ENCODE measurements around the gene ZCCHC2.

ZCCHC2 gene

DNA sequence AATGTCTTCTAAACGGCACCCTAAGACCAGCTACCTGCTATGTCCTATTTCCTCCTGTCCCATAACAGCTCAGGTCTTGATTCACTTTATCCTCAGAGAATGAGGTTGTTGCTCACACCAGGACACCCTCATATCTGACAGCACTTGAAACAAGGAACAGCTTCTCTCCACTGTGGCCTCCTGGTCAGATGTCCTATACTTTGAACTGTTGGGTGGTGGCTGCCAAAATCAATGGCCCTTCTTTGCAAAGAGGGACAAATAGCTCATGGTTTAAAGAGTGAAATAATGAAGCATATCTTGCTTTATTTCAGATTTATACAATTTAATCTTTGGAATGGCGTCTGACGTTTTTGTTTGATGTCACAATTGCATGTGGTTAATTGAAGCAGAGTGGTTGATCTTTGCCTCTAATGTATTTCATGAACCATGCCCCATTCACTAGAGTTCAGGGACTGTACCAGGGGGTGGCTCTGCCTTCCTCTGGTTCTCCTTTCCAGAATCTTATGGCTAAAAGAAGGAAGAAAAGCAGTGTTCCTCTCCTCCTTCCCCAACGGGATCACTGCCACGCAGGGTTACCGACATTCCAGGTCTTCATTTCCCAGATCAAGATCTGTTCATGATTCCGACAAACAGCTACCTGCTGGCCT is 24.1 kb upstream of the ZCCHC2 start:
- H3K4me1 ChIP-seq (ENCODE audit: control insufficient read depth, insufficient read depth, low read depth, low read length): no peaks in the 10 kb centered on the region
- H3K4me2 ChIP-seq (ENCODE audit: low read length, poor library complexity, severe bottlenecking): no peak overlapping the region
- H3K23ac ChIP-seq (ENCODE audit: low read length in 2 of 2): no peak overlapping the region
- no peak overlapping the region for H3K9ac ChIP-seq (ENCODE audit: low read length)
- H3K79me1 ChIP-seq (replicated peaks; ENCODE audit: low read length, poor library complexity, severe bottlenecking): no peaks in the 10 kb centered on the region
- H3K36me3 ChIP-seq (ENCODE audit: control insufficient read depth in 1 of 2, insufficient read depth in 2 of 2, low read depth in 1 of 2, low read length in 2 of 2): no peaks in the 10 kb centered on the region
- H4K8ac ChIP-seq (ENCODE audit: low read length): no peak overlapping the region
- H3K27me3 ChIP-seq (ENCODE audit: control insufficient read depth in 1 of 2, insufficient read depth in 1 of 2, low read length in 2 of 2): peaks cover 0 to 2% of the 10 kb centered on the region in 2 experiments
- no peaks in the 10 kb centered on the region for H3K9me3 ChIP-seq (ENCODE audit: control insufficient read depth, low read length)
- H3K14ac ChIP-seq (ENCODE audit: low read length in 2 of 2): no peak overlapping the region
- H3K18ac ChIP-seq (ENCODE audit: low read depth in 1 of 2, low read length in 2 of 2): no peak overlapping the region
- no peak overlapping the region for H2BK5ac ChIP-seq (ENCODE audit: low read depth, low read length, poor library complexity, severe bottlenecking)
- no peak overlapping the region for H4K91ac ChIP-seq (ENCODE audit: low read length)
- H3K4me3 ChIP-seq (ENCODE audit: insufficient read depth in 1 of 2, low read depth in 1 of 2, low read length in 2 of 2): no peak overlapping the region
- 83% methylated on average over 7 of the region's 7 CpGs for WGBS
- H3K27ac ChIP-seq (ENCODE audit: low read length, poor library complexity, severe bottlenecking): no peak overlapping the region
- no peak overlapping the region for H2BK15ac ChIP-seq (ENCODE audit: low read depth, poor library complexity, severe bottlenecking)
- no peak overlapping the region for H2BK120ac ChIP-seq (ENCODE audit: low read depth, low read length)
- no peak overlapping the region for H2BK12ac ChIP-seq (ENCODE audit: low read length in 2 of 2)
- DNase-seq: no peak
- no peak overlapping the region for H2AFZ ChIP-seq (ENCODE audit: low read depth, low read length)
- no peak overlapping the region for H2AK5ac ChIP-seq (ENCODE audit: low read length, severe bottlenecking)
- H3K4ac ChIP-seq (ENCODE audit: low read depth in 1 of 2, low read length in 2 of 2): no peak overlapping the region

DNA sequence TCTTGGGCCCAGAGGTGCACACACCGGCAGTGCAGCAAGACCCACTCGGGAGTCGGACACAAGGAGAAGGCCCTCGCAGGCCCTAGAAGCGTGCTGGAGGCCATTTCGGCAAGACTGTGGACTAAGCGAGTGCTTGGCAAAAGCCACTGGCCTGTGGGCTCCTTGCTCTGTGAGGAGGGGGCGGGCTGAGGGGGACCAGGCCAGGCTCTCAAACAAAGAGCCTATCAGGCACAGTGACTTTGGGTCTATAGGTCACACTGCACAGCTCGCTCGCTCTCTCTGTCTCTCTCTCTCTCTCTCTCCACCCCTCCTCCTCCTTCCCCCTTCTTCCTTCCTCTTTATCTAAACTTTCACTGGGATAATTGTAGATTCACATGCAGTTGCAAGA is 23.6 kb upstream of the ZCCHC2 start:
- no peak overlapping the region for H3K27ac ChIP-seq (ENCODE audit: low read length, poor library complexity, severe bottlenecking)
- H3K14ac ChIP-seq (ENCODE audit: low read length in 2 of 2): no peak overlapping the region
- H3K36me3 ChIP-seq (ENCODE audit: control insufficient read depth in 1 of 2, insufficient read depth in 2 of 2, low read depth in 1 of 2, low read length in 2 of 2): no peaks in the 10 kb centered on the region
- H3K4me2 ChIP-seq (ENCODE audit: low read length, poor library complexity, severe bottlenecking): no peak overlapping the region
- H4K8ac ChIP-seq (ENCODE audit: low read length): no peak overlapping the region
- no peak overlapping the region for H3K9ac ChIP-seq (ENCODE audit: low read length)
- no peak overlapping the region for H3K18ac ChIP-seq (ENCODE audit: low read depth in 1 of 2, low read length in 2 of 2)
- no peak overlapping the region for H2BK5ac ChIP-seq (ENCODE audit: low read depth, low read length, poor library complexity, severe bottlenecking)
- H3K4me1 ChIP-seq (ENCODE audit: control insufficient read depth, insufficient read depth, low read depth, low read length): no peaks in the 10 kb centered on the region
- H2BK12ac ChIP-seq (ENCODE audit: low read length in 2 of 2): no peak overlapping the region
- no peak overlapping the region for H3K4me3 ChIP-seq (ENCODE audit: insufficient read depth in 1 of 2, low read depth in 1 of 2, low read length in 2 of 2)
- whole genome bisulfite sequencing: 84% methylated on average over 10 of the region's 10 CpGs
- peaks cover 0 to 2% of the 10 kb centered on the region in 2 experiments for H3K27me3 ChIP-seq (ENCODE audit: control insufficient read depth in 1 of 2, insufficient read depth in 1 of 2, low read length in 2 of 2)
- H3K4ac ChIP-seq (ENCODE audit: low read depth in 1 of 2, low read length in 2 of 2): no peak overlapping the region
- no peak for DNase-seq
- H2AK5ac ChIP-seq (ENCODE audit: low read length, severe bottlenecking): no peak overlapping the region
- no peaks in the 10 kb centered on the region for H3K9me3 ChIP-seq (ENCODE audit: control insufficient read depth, low read length)
- H2BK120ac ChIP-seq (ENCODE audit: low read depth, low read length): no peak overlapping the region
- no peak overlapping the region for H2BK15ac ChIP-seq (ENCODE audit: low read depth, poor library complexity, severe bottlenecking)
- H3K23ac ChIP-seq (ENCODE audit: low read length in 2 of 2): no peak overlapping the region
- no peak overlapping the region for H4K91ac ChIP-seq (ENCODE audit: low read length)
- no peaks in the 10 kb centered on the region for H3K79me1 ChIP-seq (replicated peaks; ENCODE audit: low read length, poor library complexity, severe bottlenecking)
- no peak overlapping the region for H2AFZ ChIP-seq (ENCODE audit: low read depth, low read length)

DNA sequence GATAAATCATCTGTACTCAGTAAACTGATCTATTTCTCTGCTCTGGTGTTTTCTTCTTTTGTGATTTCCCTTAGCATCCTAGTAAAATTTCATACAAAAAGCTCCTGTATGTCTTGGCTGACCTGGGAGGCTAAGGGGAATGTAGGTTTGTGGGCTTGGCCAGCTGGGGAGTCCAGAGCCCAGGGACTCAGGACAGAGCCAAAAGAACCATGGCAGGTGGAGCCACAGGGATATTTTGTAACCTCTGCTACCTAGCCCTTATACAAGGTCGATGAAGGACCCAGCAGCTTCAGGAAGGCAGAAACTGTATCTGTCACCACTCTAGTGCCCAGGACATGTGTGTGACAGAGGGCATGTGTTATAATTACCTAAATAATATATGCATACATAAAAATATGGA is 22.7 kb upstream of the ZCCHC2 start:
- H2BK12ac ChIP-seq (ENCODE audit: low read length in 2 of 2): no peak overlapping the region
- H3K4ac ChIP-seq (ENCODE audit: low read depth in 1 of 2, low read length in 2 of 2): no peak overlapping the region
- H3K18ac ChIP-seq (ENCODE audit: low read depth in 1 of 2, low read length in 2 of 2): no peak overlapping the region
- no peaks in the 10 kb centered on the region for H3K79me1 ChIP-seq (replicated peaks; ENCODE audit: low read length, poor library complexity, severe bottlenecking)
- H3K4me2 ChIP-seq (ENCODE audit: low read length, poor library complexity, severe bottlenecking): no peak overlapping the region
- no peak overlapping the region for H2BK15ac ChIP-seq (ENCODE audit: low read depth, poor library complexity, severe bottlenecking)
- no peak overlapping the region for H4K8ac ChIP-seq (ENCODE audit: low read length)
- no peak overlapping the region for H2AFZ ChIP-seq (ENCODE audit: low read depth, low read length)
- H3K9me3 ChIP-seq (ENCODE audit: control insufficient read depth, low read length): no peaks in the 10 kb centered on the region
- no peak overlapping the region for H3K23ac ChIP-seq (ENCODE audit: low read length in 2 of 2)
- no peak overlapping the region for H3K14ac ChIP-seq (ENCODE audit: low read length in 2 of 2)
- no peak overlapping the region for H2BK120ac ChIP-seq (ENCODE audit: low read depth, low read length)
- H3K4me1 ChIP-seq (ENCODE audit: control insufficient read depth, insufficient read depth, low read depth, low read length): no peaks in the 10 kb centered on the region
- H2AK5ac ChIP-seq (ENCODE audit: low read length, severe bottlenecking): no peak overlapping the region
- no peak overlapping the region for H3K9ac ChIP-seq (ENCODE audit: low read length)
- no peak overlapping the region for H3K4me3 ChIP-seq (ENCODE audit: insufficient read depth in 1 of 2, low read depth in 1 of 2, low read length in 2 of 2)
- H3K27me3 ChIP-seq (ENCODE audit: control insufficient read depth in 1 of 2, insufficient read depth in 1 of 2, low read length in 2 of 2): peaks cover 0 to 2% of the 10 kb centered on the region in 2 experiments
- no peak overlapping the region for H2BK5ac ChIP-seq (ENCODE audit: low read depth, low read length, poor library complexity, severe bottlenecking)
- H3K27ac ChIP-seq (ENCODE audit: low read length, poor library complexity, severe bottlenecking): no peak overlapping the region
- H4K91ac ChIP-seq (ENCODE audit: low read length): no peak overlapping the region
- no peaks in the 10 kb centered on the region for H3K36me3 ChIP-seq (ENCODE audit: control insufficient read depth in 1 of 2, insufficient read depth in 2 of 2, low read depth in 1 of 2, low read length in 2 of 2)
- 80% methylated on average over 1 of the region's 1 CpG for WGBS
- DNase-seq: no peak

DNA sequence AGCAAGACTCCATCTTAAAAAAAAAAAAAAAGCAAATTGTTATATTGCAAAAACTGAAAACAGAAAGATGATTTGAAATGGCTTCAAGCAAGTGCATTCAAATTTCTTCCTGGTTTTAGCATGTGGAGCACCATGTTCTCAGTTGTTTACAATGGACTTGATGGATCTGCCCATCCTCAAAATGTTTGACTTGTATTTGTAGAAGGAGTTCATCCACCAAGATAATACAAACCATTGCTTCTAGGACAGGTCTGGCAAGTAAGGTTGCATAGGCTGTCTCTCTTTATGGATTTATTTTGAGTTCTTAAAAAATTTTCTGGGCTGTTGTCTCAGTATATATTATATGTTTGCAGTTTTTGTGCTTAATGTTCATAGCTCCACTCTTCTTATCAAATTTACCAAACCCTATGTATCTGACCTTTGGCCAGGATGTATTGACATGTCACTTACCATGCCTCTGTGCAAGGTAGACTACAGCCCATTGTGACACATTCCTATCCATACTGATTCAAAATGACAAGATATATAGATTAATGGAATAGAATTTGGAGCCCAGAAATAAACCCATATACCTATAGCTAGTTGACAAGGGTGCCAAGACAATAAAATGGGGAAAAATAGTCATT is 21.7 kb upstream of the ZCCHC2 start:
- Histone ChIP-seq H3K9me3 (ENCODE audit: control insufficient read depth, low read length) (no peaks in the 10 kb centered on the region), H4K8ac (ENCODE audit: low read length) (no peak overlapping the region), H3K14ac (ENCODE audit: low read length in 2 of 2) (no peak overlapping the region), H3K4ac (ENCODE audit: low read depth in 1 of 2, low read length in 2 of 2) (no peak overlapping the region), H3K36me3 (ENCODE audit: control insufficient read depth in 1 of 2, insufficient read depth in 2 of 2, low read depth in 1 of 2, low read length in 2 of 2) (no peaks in the 10 kb centered on the region), H2BK12ac (ENCODE audit: low read length in 2 of 2) (no peak overlapping the region), H3K9ac (ENCODE audit: low read length) (no peak overlapping the region), H3K4me2 (ENCODE audit: low read length, poor library complexity, severe bottlenecking) (no peak overlapping the region), H2BK15ac (ENCODE audit: low read depth, poor library complexity, severe bottlenecking) (no peak overlapping the region), H2BK5ac (ENCODE audit: low read depth, low read length, poor library complexity, severe bottlenecking) (no peak overlapping the region), H2BK120ac (ENCODE audit: low read depth, low read length) (no peak overlapping the region), H3K79me1 (replicated peaks; ENCODE audit: low read length, poor library complexity, severe bottlenecking) (no peaks in the 10 kb centered on the region), H3K4me3 (ENCODE audit: insufficient read depth in 1 of 2, low read depth in 1 of 2, low read length in 2 of 2) (no peak overlapping the region), H3K4me1 (ENCODE audit: control insufficient read depth, insufficient read depth, low read depth, low read length) (no peaks in the 10 kb centered on the region), H2AFZ (ENCODE audit: low read depth, low read length) (no peak overlapping the region), H3K27ac (ENCODE audit: low read length, poor library complexity, severe bottlenecking) (no peak overlapping the region), H2AK5ac (ENCODE audit: low read length, severe bottlenecking) (no peak overlapping the region), H3K27me3 (ENCODE audit: control insufficient read depth in 1 of 2, insufficient read depth in 1 of 2, low read length in 2 of 2) (peaks cover 0 to 2% of the 10 kb centered on the region in 2 experiments), H3K23ac (ENCODE audit: low read length in 2 of 2) (no peak overlapping the region), H4K91ac (ENCODE audit: low read length) (no peak overlapping the region), H3K18ac (ENCODE audit: low read depth in 1 of 2, low read length in 2 of 2) (no peak overlapping the region)
- DNase-seq: no peak

All from mesenchymal stem cell (in vitro differentiated cells and primary cell).